ENCODE data around the gene CAPN11. TPM values are rescaled to one million over a fixed set of nuclear protein-coding genes. Genes with fewer than 3 reads are reported as not detected.

The CAPN11 gene
- total RNA-seq, 2 experiments from 2014 or later = not detected

- ChIA-PET CTCF (ENCODE audit: unreplicated experiment) (no interaction called here), POLR2A (no interaction called here)
- no peak overlapping the region for H2AFZ ChIP-seq (ENCODE audit: low read length)
- H3K9me2 ChIP-seq (ENCODE audit: insufficient read depth, low read length) = no peaks in the 10 kb centered on the region
- H3K27ac ChIP-seq (ENCODE audit: low read depth, low read length, poor library complexity, severe bottlenecking) = no peak overlapping the region
- no peak overlapping the region for H3K4me2 ChIP-seq (ENCODE audit: low read length)
- no peak for DNase-seq (ENCODE audit: low spot score)
- TF ChIP-seq EZH2phosphoT487 (IDR thresholded peaks at IDR 0.05; ENCODE audit: borderline replicate concordance, low read depth, low read length) (no peak), CTCF (conservative IDR thresholded peaks at IDR 0.05; ENCODE audit: low read length) (no peak)
- H4K20me1 ChIP-seq (ENCODE audit: insufficient read depth, low read length) = no peaks in the 10 kb centered on the region
- H3K9me3 ChIP-seq (ENCODE audit: low read length) = no peaks in the 10 kb centered on the region
- intact Hi-C loops (cut with micrococcal nuclease; ENCODE audit: unreplicated experiment) = no loop called here
- H3K79me2 ChIP-seq (ENCODE audit: insufficient read depth, low read depth, low read length) = no peaks in the 10 kb centered on the region
- BruUV-seq (replicated peaks) = no TSS peak
- H3K4me3 ChIP-seq (ENCODE audit: low read depth, low read length, poor library complexity, severe bottlenecking) = no peak overlapping the region
- H3K36me3 ChIP-seq (ENCODE audit: insufficient read depth, low read length) = no peaks in the 10 kb centered on the region
- H3K4me1 ChIP-seq (ENCODE audit: insufficient read depth, low read length, poor library complexity, severe bottlenecking) = peaks cover 3% of the 10 kb centered on the region
Observed at GRCh38 chr6:44146685-44147084, 11.9 kb upstream of the CAPN11 start.

DNA sequence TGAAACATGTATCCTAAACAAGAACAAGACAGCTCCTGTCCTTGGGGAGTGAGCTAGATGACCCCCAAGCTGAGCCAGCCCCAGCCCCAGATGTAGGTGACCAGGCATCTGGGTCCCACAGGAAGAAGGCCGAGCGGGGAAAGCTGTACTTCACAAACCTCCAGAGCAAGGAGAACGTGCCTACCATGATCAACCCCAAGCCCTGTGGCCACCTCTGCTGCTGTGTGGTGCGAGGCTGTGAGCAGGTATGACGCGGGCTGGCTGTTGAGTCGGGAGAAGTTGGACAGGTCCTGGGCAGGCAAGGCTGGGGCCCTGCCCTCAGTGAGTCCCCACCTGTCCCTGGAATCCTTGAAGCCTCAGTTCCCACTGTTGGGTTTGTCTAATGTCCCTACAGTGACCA lies 11.4 kb upstream of the CAPN11 start:
- Histone ChIP-seq H2AFZ (ENCODE audit: low read length) (no peak overlapping the region), H3K9me2 (ENCODE audit: insufficient read depth, low read length) (no peaks in the 10 kb centered on the region), H4K20me1 (ENCODE audit: insufficient read depth, low read length) (no peaks in the 10 kb centered on the region), H3K9me3 (ENCODE audit: low read length) (no peaks in the 10 kb centered on the region), H3K4me2 (ENCODE audit: low read length) (no peak overlapping the region), H3K4me1 (ENCODE audit: insufficient read depth, low read length, poor library complexity, severe bottlenecking) (peaks cover 4% of the 10 kb centered on the region), H3K27ac (ENCODE audit: low read depth, low read length, poor library complexity, severe bottlenecking) (no peak overlapping the region), H3K36me3 (ENCODE audit: insufficient read depth, low read length) (no peaks in the 10 kb centered on the region), H3K4me3 (ENCODE audit: low read depth, low read length, poor library complexity, severe bottlenecking) (no peak overlapping the region), H3K79me2 (ENCODE audit: insufficient read depth, low read depth, low read length) (no peaks in the 10 kb centered on the region)
- no TSS peak for BruUV-seq (replicated peaks)
- POLR2A ChIA-PET = no interaction called here
- DNase-seq (ENCODE audit: low spot score) = no peak
- TF ChIP-seq EZH2phosphoT487 (IDR thresholded peaks at IDR 0.05; ENCODE audit: borderline replicate concordance, low read depth, low read length) (no peak), CTCF (conservative IDR thresholded peaks at IDR 0.05; ENCODE audit: low read length) (no peak)
- intact Hi-C loops (cut with micrococcal nuclease; ENCODE audit: unreplicated experiment) = no loop called here
- CTCF ChIA-PET (ENCODE audit: unreplicated experiment) = no interaction called here

GRCh38 chr6:44148306-44148705 lies 10.3 kb upstream of the CAPN11 start:
- no peaks in the 10 kb centered on the region for H3K9me3 ChIP-seq (ENCODE audit: low read length)
- no peak overlapping the region for H3K27ac ChIP-seq (ENCODE audit: low read depth, low read length, poor library complexity, severe bottlenecking)
- no peak for DNase-seq (ENCODE audit: low spot score)
- H3K79me2 ChIP-seq (ENCODE audit: insufficient read depth, low read depth, low read length) = no peaks in the 10 kb centered on the region
- H3K36me3 ChIP-seq (ENCODE audit: insufficient read depth, low read length) = no peaks in the 10 kb centered on the region
- no peak overlapping the region for H3K4me2 ChIP-seq (ENCODE audit: low read length)
- TF ChIP-seq CTCF (conservative IDR thresholded peaks at IDR 0.05; ENCODE audit: low read length) (no peak), EZH2phosphoT487 (IDR thresholded peaks at IDR 0.05; ENCODE audit: borderline replicate concordance, low read depth, low read length) (no peak)
- H3K9me2 ChIP-seq (ENCODE audit: insufficient read depth, low read length) = no peaks in the 10 kb centered on the region
- H2AFZ ChIP-seq (ENCODE audit: low read length) = no peak overlapping the region
- no peaks in the 10 kb centered on the region for H4K20me1 ChIP-seq (ENCODE audit: insufficient read depth, low read length)
- H3K4me3 ChIP-seq (ENCODE audit: low read depth, low read length, poor library complexity, severe bottlenecking) = no peak overlapping the region
- BruUV-seq (replicated peaks) = no TSS peak
- POLR2A ChIA-PET = no interaction called here
- peaks cover 4% of the 10 kb centered on the region for H3K4me1 ChIP-seq (ENCODE audit: insufficient read depth, low read length, poor library complexity, severe bottlenecking)
- CTCF ChIA-PET (ENCODE audit: unreplicated experiment) = no interaction called here
- intact Hi-C loops (cut with micrococcal nuclease; ENCODE audit: unreplicated experiment) = no loop called here

All from OCI-LY7 (cell line).